K562 (cell line): ENCODE data around the gene DCP2. TPM values are rescaled to one million over a fixed set of nuclear protein-coding genes. Genes with fewer than 3 reads are reported as not detected.

ENCODE experiments used
- ATAC-seq: fragments of 200-7000 bp; cut with Tn5 transposase; 3 replicates; pipeline ENCODE4 v1.9.1; 2020; ENCODE audit warnings: moderate library complexity
- BruUV-seq: library from RNA; stranded (reverse); fragments of 400-500 nt; replicated peaks from 2 replicates; lab custom pipeline; 2021; lab: Mats Ljungman, UMichigan
- CTCF ChIA-PET: fragments of 300-600 bp; formaldehyde crosslinking; extraction: SDS; loops from one replicate; lab custom pipeline; 2021; ENCODE audit warnings: low intra/inter-chr PET ratio; lab: Yijun Ruan, JAX
- POLR2A ChIA-PET: fragments of 300-600, 350-650 bp; sonication (Branson Sonifier 250); formaldehyde crosslinking; extraction: SDS; loops from one replicate; lab custom pipeline; 2021; ENCODE audit warnings: antibody characterized with exemption, inconsistent platforms; lab: Yijun Ruan, JAX
- DNase-seq, 4 experiments: peaks; one replicate each; pipeline versions ENCODE4 v3.0.0 to v3.0.0-alpha.2; 2011 to 2018; ENCODE audit warnings: low spot score in 3 of 4, mixed read lengths in 3 of 4; ENCODE audit errors: extremely low read depth in 1 of 4
- FAIRE-seq: peaks from 2 replicates; lab custom pipeline; 2011; peaks lifted over from hg19 to GRCh38; lab: Jason Lieb, UNC
- H2AFZ ChIP-seq: 2 replicates; pipeline ENCODE4 v1.6.0; 2011; ENCODE audit warnings: low read depth, low read length, control low read depth, inconsistent platforms
- H3K27ac ChIP-seq: fragments of 200-600 bp; 3 replicates; pipeline ENCODE4 v1.8.0; 2011; ENCODE audit warnings: low read depth, mild to moderate bottlenecking, control low read depth, inconsistent platforms, low read length, moderate library complexity, mixed read lengths; ENCODE audit errors: extremely low read depth
- H3K27me3 ChIP-seq, 2 experiments: fragments of 300-600 bp in 1 of 2; 2 replicates in 1 of 2; 3 replicates in 1 of 2; pipeline versions ENCODE4 v1.6.0 to v1.8.0; 2011; ENCODE audit warnings: inconsistent platforms in 2 of 2, low read length in 2 of 2, mild to moderate bottlenecking in 1 of 2, mixed read lengths in 1 of 2, moderate library complexity in 1 of 2; ENCODE audit not compliant: control insufficient read depth in 2 of 2, insufficient read depth in 2 of 2
- H3K36me3 ChIP-seq: fragments of 300-600 bp; 3 replicates; pipeline ENCODE4 v1.8.0; 2011; ENCODE audit warnings: mild to moderate bottlenecking, low read length, inconsistent platforms; ENCODE audit not compliant: control insufficient read depth, insufficient read depth
- H3K4me1 ChIP-seq, 2 experiments: fragments of 200-600 bp in 1 of 2; replicated peaks in 1 of 2; 2 replicates in 1 of 2; 3 replicates in 1 of 2; pipeline versions ENCODE4 v1.5.1 to v1.8.0; 2011; ENCODE audit warnings: inconsistent platforms in 2 of 2, low read length in 2 of 2, mild to moderate bottlenecking in 1 of 2, mixed read lengths in 1 of 2, moderate library complexity in 1 of 2; ENCODE audit not compliant: control insufficient read depth in 2 of 2, insufficient read depth in 2 of 2
- H3K4me2 ChIP-seq: 2 replicates; pipeline ENCODE4 v1.6.1; 2011; ENCODE audit warnings: low read length, control low read depth, inconsistent platforms, mixed read lengths; ENCODE audit not compliant: insufficient read depth
- H3K4me3 ChIP-seq: fragments of 200-600 bp; sonication (generic), shearing (Covaris generic); 2 replicates; pipeline ENCODE4 v1.5.1; 2016; ENCODE audit warnings: control low read depth, inconsistent platforms
- H3K79me2 ChIP-seq: fragments of 200-600 bp; 3 replicates; pipeline ENCODE4 v1.8.0; 2011; ENCODE audit warnings: low read length, inconsistent platforms; ENCODE audit not compliant: control insufficient read depth, insufficient read depth
- H3K9ac ChIP-seq, 2 experiments: 2 replicates each; pipeline versions ENCODE4 v1.6.0 to v1.6.1; 2011; ENCODE audit warnings: low read depth in 2 of 2, low read length in 2 of 2, control low read depth in 1 of 2, inconsistent platforms in 1 of 2, mild to moderate bottlenecking in 1 of 2, mixed read lengths in 1 of 2; ENCODE audit not compliant: insufficient read depth in 1 of 2
- H3K9me1 ChIP-seq: one replicate; pipeline ENCODE4 v1.6.0; 2011; ENCODE audit warnings: inconsistent platforms, mild to moderate bottlenecking, low read length, moderate library complexity; ENCODE audit not compliant: control insufficient read depth, insufficient read depth
- H3K9me3 ChIP-seq: replicated peaks from 2 replicates; pipeline ENCODE4 v1.5.1; 2011; ENCODE audit warnings: low read depth, low read length, inconsistent platforms; ENCODE audit not compliant: control insufficient read depth, insufficient read depth
- H4K20me1 ChIP-seq: replicated peaks from 2 replicates; pipeline ENCODE4 v1.6.1; 2011; ENCODE audit warnings: low read length, inconsistent platforms, mixed read lengths; ENCODE audit not compliant: control insufficient read depth, insufficient read depth
- BDP1 ChIP-seq: IDR thresholded peaks from 3 replicates; pipeline ENCODE4 v1.6.1; 2011; ENCODE audit not compliant: insufficient read length, insufficient read depth
- CBFA2T2 ChIP-seq: fragments of 450-650 bp; conservative IDR thresholded peaks from 2 replicates; pipeline ENCODE4 v1.6.1; 2017; ENCODE audit warnings: mild to moderate bottlenecking
- GABPB1 ChIP-seq: sonication (generic); formaldehyde crosslinking; IDR thresholded peaks from 2 replicates; pipeline ENCODE4 v1.8.0; 2022; ENCODE audit warnings: mild to moderate bottlenecking, missing genetic modification reagents
- GTF2E2 ChIP-seq: fragments of 200-800 bp; sonication (Bioruptor generic); IDR thresholded peaks from 2 replicates; pipeline ENCODE4 v1.6.1; 2016; ENCODE audit warnings: missing genetic modification characterization, missing compliant biosample characterization
- MAFF ChIP-seq: IDR thresholded peaks from 2 replicates; pipeline ENCODE4 v1.6.1; 2012; ENCODE audit warnings: low read length, improper control_type of control experiment
- MED1 ChIP-seq: sonication (generic); formaldehyde crosslinking; IDR thresholded peaks from 2 replicates; pipeline ENCODE4 v1.8.1; 2023; ENCODE audit warnings: missing genetic modification reagents, borderline replicate concordance
- MYC ChIP-seq, 2 experiments: fragments of 250-450 bp in 1 of 2; sonication (Bioruptor Pico) in 1 of 2; IDR thresholded peaks; 2 replicates each; pipeline versions ENCODE4 v1.5.1 to v1.6.1; 2012 to 2021; ENCODE audit warnings: low read depth in 2 of 2, borderline replicate concordance in 1 of 2, improper control_type of control experiment in 1 of 2, low read length in 1 of 2, mild to moderate bottlenecking in 1 of 2, moderate library complexity in 1 of 2
- NCOA6 ChIP-seq: fragments of 450-650 bp; IDR thresholded peaks from 2 replicates; pipeline ENCODE4 v1.6.1; 2017; ENCODE audit warnings: mild to moderate bottlenecking
- POU5F1 ChIP-seq: fragments of 150-350 bp; IDR thresholded peaks from 2 replicates; pipeline ENCODE4 v1.6.1; 2014; ENCODE audit warnings: borderline replicate concordance, low read length, low read depth, mild to moderate bottlenecking; ENCODE audit not compliant: partially characterized antibody
- RBM22 ChIP-seq: fragments of 200-400 bp; formaldehyde crosslinking; IDR thresholded peaks from 2 replicates; pipeline ENCODE4 v1.6.1; 2018; ENCODE audit warnings: low read length, low read depth; ENCODE audit not compliant: poor library complexity, severe bottlenecking
- ZC3H11A ChIP-seq: IDR thresholded peaks from 2 replicates; pipeline ENCODE4 v1.6.1; 2012; ENCODE audit warnings: low read depth, low read length, improper control_type of control experiment
- ZNF282 ChIP-seq: sonication (generic); formaldehyde crosslinking; IDR thresholded peaks from 2 replicates; pipeline ENCODE4 v1.8.1; 2023; ENCODE audit warnings: missing genetic modification reagents
- WGBS: fragments of 100-300 bp; shearing (Covaris generic); methylation state at CpG from one replicate; pipeline ENCODE4 v1.1.6; 2016; ENCODE audit warnings: low coverage, mixed read lengths; ENCODE audit not compliant: insufficient coverage; ENCODE audit errors: missing lambda C conversion rate; 5-methylcytosine and 5-hydroxymethylcytosine counted together
- in situ Hi-C: fragments of 300-500 bp; cut with MboI; formaldehyde crosslinking; loops from 4 replicates; pipeline ENCODE4 v1.15.0; 2018; ENCODE audit warnings: inconsistent platforms, mixed read lengths
- intact Hi-C: fragments of 100-400 bp; cut with micrococcal nuclease; formaldehyde crosslinking; loops from 2 replicates; pipeline ENCODE4 v1.14.2; 2022
- polyA plus RNA-seq, 8 experiments: library from polyadenylated mRNA; depleted of rRNA in 4 of 8; stranded (reverse) in 5 of 8; unstranded in 3 of 8; fragments of >200 nt; fragmentation: Nextera tagmentation in 2 of 8; fragmentation: Illumina TruSeq in 1 of 8; extraction: Ambion mirVana in 2 of 8; extraction: Trizol in 1 of 8; gene quantifications; 2 replicates each; pipeline versions ENCODE4 v1.2.1 to v1.2.3, GENCODE V29; 2011 to 2014; ENCODE audit warnings: inconsistent platforms in 1 of 8, missing spikeins in 1 of 8
- total RNA-seq, 7 experiments: library from RNA; depleted of rRNA in 6 of 7; stranded (reverse); fragments of >200 nt in 6 of 7; fragmentation: Illumina TruSeq in 2 of 7; extraction: Trizol in 2 of 7; gene quantifications; 2 replicates each; pipeline versions ENCODE4 v1.2.1 to v1.2.3, GENCODE V29; 2011 to 2021; ENCODE audit warnings: low replicate concordance in 1 of 7
- TF ChIP-seq, protein P1 (sequence below): fragments of 450-650 bp; IDR thresholded peaks from 2 replicates; pipeline ENCODE4 v1.6.1; 2017; ENCODE audit warnings: antibody characterized with exemption, mild to moderate bottlenecking

DCP2 gene
- total and polyA plus RNA-seq, 9 of the 15 experiments (the other 6 are each of a cell fraction or from before 2014, with no cell fraction given) = 25.9 to 109 (median 46.7) TPM

DNA sequence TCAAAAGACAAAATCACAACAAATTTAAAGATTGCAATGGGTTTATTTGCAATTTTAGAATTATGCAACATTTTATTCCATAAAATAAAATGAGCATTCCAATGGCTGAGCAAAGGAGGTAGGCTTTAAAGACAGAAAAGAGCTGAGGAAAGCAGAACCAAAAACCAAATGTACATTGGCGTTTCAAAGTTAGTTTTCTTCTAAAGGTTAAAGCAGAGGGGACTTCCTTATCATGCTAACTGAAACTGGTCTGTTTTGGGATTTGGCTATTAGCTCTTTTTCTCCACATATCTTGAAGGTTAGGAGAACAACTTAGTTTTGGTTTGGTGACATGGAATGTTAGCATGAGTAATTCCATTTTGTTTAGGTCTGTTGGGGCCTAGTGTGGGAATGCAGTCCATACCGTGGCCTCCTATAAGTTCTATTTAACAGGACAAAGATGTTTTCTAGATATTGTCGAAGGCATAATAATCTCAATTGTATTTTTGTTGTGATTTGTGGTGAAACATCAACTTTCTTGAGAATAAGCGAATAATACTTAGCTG is 20.3 kb downstream of the DCP2 start:
- intact Hi-C loops (loop anchor here (1.0 to 2.0 kb wide), 4 partner anchors 74 to 610 kb away; no protein-coding TSS in a partner anchor), in situ Hi-C loops (no loop called here)
- no peak overlapping the region for H3K4me2 ChIP-seq
- no TSS peak for BruUV-seq
- ATAC-seq (no peak), FAIRE-seq (no peak), DNase-seq (no peak)
- H3K27ac ChIP-seq = no peak overlapping the region
- ChIA-PET CTCF (interaction anchor here (0.6 kb wide), 1 partner anchor 197 kb away, joined by 3 read pairs; no protein-coding TSS in a partner anchor), POLR2A (interaction anchor here (1.0 to 1.1 kb wide), 2 partner anchors 10 to 12 kb away, joined by 3 to 6 read pairs; no protein-coding TSS in a partner anchor)
- peaks cover 78% of the 10 kb centered on the region for H3K36me3 ChIP-seq
- H3K4me1 ChIP-seq = no peaks in the 10 kb centered on the region
- no peaks in the 10 kb centered on the region for H3K27me3 ChIP-seq
- no peaks in the 10 kb centered on the region for H3K9me1 ChIP-seq
- no peak overlapping the region for H3K4me3 ChIP-seq
- no peak overlapping the region for H3K9ac ChIP-seq
- WGBS = 79% methylated on average over 4 of the region's 4 CpGs
- H3K9me3 ChIP-seq = no peaks in the 10 kb centered on the region
- H4K20me1 ChIP-seq = no peaks in the 10 kb centered on the region
- H3K79me2 ChIP-seq = peaks cover 46% of the 10 kb centered on the region
- no peak overlapping the region for H2AFZ ChIP-seq
- no peak for TF ChIP-seq POU5F1
- TF ChIP-seq BDP1 = no peak
- no peak for TF ChIP-seq NCOA6
- TF ChIP-seq MED1 (CRISPR knock-in tag) = no peak
- no peak for TF ChIP-seq MAFF
- TF ChIP-seq GABPB1 = no peak
- TF ChIP-seq, protein P1, sequence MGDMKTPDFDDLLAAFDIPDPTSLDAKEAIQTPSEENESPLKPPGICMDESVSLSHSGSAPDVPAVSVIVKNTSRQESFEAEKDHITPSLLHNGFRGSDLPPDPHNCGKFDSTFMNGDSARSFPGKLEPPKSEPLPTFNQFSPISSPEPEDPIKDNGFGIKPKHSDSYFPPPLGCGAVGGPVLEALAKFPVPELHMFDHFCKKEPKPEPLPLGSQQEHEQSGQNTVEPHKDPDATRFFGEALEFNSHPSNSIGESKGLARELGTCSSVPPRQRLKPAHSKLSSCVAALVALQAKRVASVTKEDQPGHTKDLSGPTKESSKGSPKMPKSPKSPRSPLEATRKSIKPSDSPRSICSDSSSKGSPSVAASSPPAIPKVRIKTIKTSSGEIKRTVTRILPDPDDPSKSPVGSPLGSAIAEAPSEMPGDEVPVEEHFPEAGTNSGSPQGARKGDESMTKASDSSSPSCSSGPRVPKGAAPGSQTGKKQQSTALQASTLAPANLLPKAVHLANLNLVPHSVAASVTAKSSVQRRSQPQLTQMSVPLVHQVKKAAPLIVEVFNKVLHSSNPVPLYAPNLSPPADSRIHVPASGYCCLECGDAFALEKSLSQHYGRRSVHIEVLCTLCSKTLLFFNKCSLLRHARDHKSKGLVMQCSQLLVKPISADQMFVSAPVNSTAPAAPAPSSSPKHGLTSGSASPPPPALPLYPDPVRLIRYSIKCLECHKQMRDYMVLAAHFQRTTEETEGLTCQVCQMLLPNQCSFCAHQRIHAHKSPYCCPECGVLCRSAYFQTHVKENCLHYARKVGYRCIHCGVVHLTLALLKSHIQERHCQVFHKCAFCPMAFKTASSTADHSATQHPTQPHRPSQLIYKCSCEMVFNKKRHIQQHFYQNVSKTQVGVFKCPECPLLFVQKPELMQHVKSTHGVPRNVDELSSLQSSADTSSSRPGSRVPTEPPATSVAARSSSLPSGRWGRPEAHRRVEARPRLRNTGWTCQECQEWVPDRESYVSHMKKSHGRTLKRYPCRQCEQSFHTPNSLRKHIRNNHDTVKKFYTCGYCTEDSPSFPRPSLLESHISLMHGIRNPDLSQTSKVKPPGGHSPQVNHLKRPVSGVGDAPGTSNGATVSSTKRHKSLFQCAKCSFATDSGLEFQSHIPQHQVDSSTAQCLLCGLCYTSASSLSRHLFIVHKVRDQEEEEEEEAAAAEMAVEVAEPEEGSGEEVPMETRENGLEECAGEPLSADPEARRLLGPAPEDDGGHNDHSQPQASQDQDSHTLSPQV = peak; percentile 67; the same call in 1 of the 2 replicates
- no peak for TF ChIP-seq CBFA2T2
- no peak for TF ChIP-seq ZC3H11A
- TF ChIP-seq ZNF282 = no peak
- TF ChIP-seq MYC (IDR thresholded peaks at IDR 0.05; ENCODE audit: low read depth, low read length) = no peak
- no peak for TF ChIP-seq MYC (CRISPR knock-in tag; IDR thresholded peaks at IDR 0.05; ENCODE audit: borderline replicate concordance, low read depth)
- TF ChIP-seq RBM22 = no peak
- TF ChIP-seq GTF2E2 (tag) = 0 out of 2 replicates have a peak, but pooled peaks have one; percentile 31
